ENCODE data around the gene PIGX. TPM values are rescaled to one million over a fixed set of nuclear protein-coding genes. Genes with fewer than 3 reads are reported as not detected.
"Not testable (repeated sequence)": the region's sequence is repeated elsewhere in the genome, so short reads cannot be mapped to it uniquely, and the experiment has no call there.

PIGX gene
- total RNA-seq, 1 experiment from 2014 or later: 24.6 TPM

GRCh38 chr3:196741249-196741889, 29.2 kb downstream of the PIGX start:
- Mint-ChIP-seq H3K27ac (ENCODE audit: unreplicated experiment) (peak overlapping the region; percentile 98), H3K27me3 (ENCODE audit: insufficient read depth, unreplicated experiment) (no peaks in the 10 kb centered on the region), H3K4me3 (ENCODE audit: unreplicated experiment) (peak overlapping the region; percentile 93), H3K36me3 (ENCODE audit: insufficient read depth, unreplicated experiment) (peaks cover 20% of the 10 kb centered on the region), H3K9me3 (ENCODE audit: unreplicated experiment) (peaks cover 10% of the 10 kb centered on the region), H3K4me1 (ENCODE audit: low read depth, unreplicated experiment) (peaks cover 14% of the 10 kb centered on the region)
- no peak for TF ChIP-seq CTCF (IDR thresholded peaks at IDR 0.05; ENCODE audit: insufficient read depth in 1 of 2, low read depth in 1 of 2, low read length in 1 of 2, severe bottlenecking in 1 of 2, unreplicated experiment in 1 of 2)
- intact Hi-C loops (cut with micrococcal nuclease; ENCODE audit: unreplicated experiment): no loop called here
- TSS peak; percentile 56 for BruUV-seq (replicated peaks)
- no peak for DNase-seq
- Histone ChIP-seq H3K36me3 (ENCODE audit: control insufficient read depth, insufficient read depth, low read length) (no peaks in the 10 kb centered on the region), H3K9me3 (no peaks in the 10 kb centered on the region), H3K4me3 (ENCODE audit: low read depth, low read length) (peak overlapping the region; percentile 88), H3K4me1 (no peaks in the 10 kb centered on the region; the same call in 1 of the 2 replicates), H3K27me3 (replicated peaks; ENCODE audit: control insufficient read depth, insufficient read depth, low read length) (no peaks in the 10 kb centered on the region; the same call in 1 of the 2 replicates)
- ChIA-PET CTCF (no interaction called here), POLR2A (interaction anchor here (0.5 to 1.0 kb wide), 2 partner anchors 126 to 196 kb away, joined by 4 to 6 read pairs; partner anchors contain the start of gene SENP5)

GRCh38 chr3:196743569-196743968, 31.4 kb downstream of the PIGX start:
- peaks cover 19% of the 10 kb centered on the region for H3K4me1 Mint-ChIP-seq (ENCODE audit: low read depth, unreplicated experiment)
- DNase-seq; H3K27ac Mint-ChIP-seq (ENCODE audit: unreplicated experiment); H3K9me3 Mint-ChIP-seq (ENCODE audit: unreplicated experiment); H3K27me3 ChIP-seq (replicated peaks; ENCODE audit: control insufficient read depth, insufficient read depth, low read length); H3K27me3 Mint-ChIP-seq (ENCODE audit: insufficient read depth, unreplicated experiment); POLR2A ChIA-PET; H3K4me3 ChIP-seq (ENCODE audit: low read depth, low read length); H3K4me3 Mint-ChIP-seq (ENCODE audit: unreplicated experiment); BruUV-seq (replicated peaks); intact Hi-C loops (cut with micrococcal nuclease; ENCODE audit: unreplicated experiment); H3K9me3 ChIP-seq; H3K36me3 ChIP-seq (ENCODE audit: control insufficient read depth, insufficient read depth, low read length); CTCF ChIA-PET; H3K4me1 ChIP-seq: not testable (repeated sequence)
- peaks cover 20% of the 10 kb centered on the region for H3K36me3 Mint-ChIP-seq (ENCODE audit: insufficient read depth, unreplicated experiment)

GRCh38 chr3:196749125-196749524, 36.9 kb downstream of the PIGX start:
- H3K4me3 Mint-ChIP-seq (ENCODE audit: unreplicated experiment): no peak overlapping the region
- H3K4me3 ChIP-seq (ENCODE audit: low read depth, low read length): no peak overlapping the region
- H3K27ac Mint-ChIP-seq (ENCODE audit: unreplicated experiment): no peak overlapping the region
- BruUV-seq (replicated peaks): no TSS peak
- H3K27me3 ChIP-seq (replicated peaks; ENCODE audit: control insufficient read depth, insufficient read depth, low read length): no peaks in the 10 kb centered on the region
- ChIA-PET POLR2A (interaction anchor here (1.4 kb wide), 1 partner anchor 9 kb away, joined by 5 read pairs; the partner anchor contains the start of gene PAK2), CTCF (no interaction called here)
- no peaks in the 10 kb centered on the region for H3K27me3 Mint-ChIP-seq (ENCODE audit: insufficient read depth, unreplicated experiment)
- DNase-seq: no peak
- no peaks in the 10 kb centered on the region for H3K9me3 ChIP-seq
- peaks cover 28% of the 10 kb centered on the region for H3K4me1 Mint-ChIP-seq (ENCODE audit: low read depth, unreplicated experiment)
- intact Hi-C loops (cut with micrococcal nuclease; ENCODE audit: unreplicated experiment): no loop called here
- no peak for TF ChIP-seq CTCF (IDR thresholded peaks at IDR 0.05; ENCODE audit: insufficient read depth in 1 of 2, low read depth in 1 of 2, low read length in 1 of 2, severe bottlenecking in 1 of 2, unreplicated experiment in 1 of 2)
- H3K36me3 Mint-ChIP-seq (ENCODE audit: insufficient read depth, unreplicated experiment): peaks cover 27% of the 10 kb centered on the region
- no peaks in the 10 kb centered on the region for H3K9me3 Mint-ChIP-seq (ENCODE audit: unreplicated experiment)
- H3K4me1 ChIP-seq: peaks cover 23% of the 10 kb centered on the region
- H3K36me3 ChIP-seq (ENCODE audit: control insufficient read depth, insufficient read depth, low read length): no peaks in the 10 kb centered on the region

All from Caco-2 (cell line).